Measurements from ENCODE around the gene ITGAV. TPM values are rescaled to one million over a fixed set of nuclear protein-coding genes. Genes with fewer than 3 reads are reported as not detected.

The ITGAV gene
- total RNA-seq, 1 experiment from 2014 or later = 26.9 TPM

DNA sequence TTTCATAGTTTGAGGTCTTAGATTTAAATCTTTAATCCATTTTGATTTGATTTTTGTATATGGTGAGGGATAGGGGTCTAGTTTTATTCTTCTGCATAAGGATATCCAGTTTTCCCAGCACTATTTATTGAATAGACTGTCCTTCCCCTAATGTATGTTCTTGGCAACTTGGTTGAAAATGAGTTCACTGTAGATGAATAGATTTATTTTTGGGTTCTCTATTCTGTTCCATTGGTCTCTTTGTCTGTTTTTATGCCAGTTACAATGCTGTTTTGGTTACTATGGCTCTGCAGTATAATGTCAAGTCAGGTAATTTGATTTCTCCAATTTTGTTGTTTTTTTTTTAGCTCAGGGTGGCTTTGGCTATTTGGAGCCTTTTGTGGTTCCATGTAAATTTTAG lies 109.9 kb downstream of the ITGAV start:
- Histone ChIP-seq H2BK20ac (ENCODE audit: low read depth, low read length, poor library complexity, severe bottlenecking) (no peak overlapping the region), H3K4me2 (ENCODE audit: insufficient read depth, insufficient read length, low read length) (no peak overlapping the region), H2BK120ac (ENCODE audit: low read depth, low read length, poor library complexity, severe bottlenecking) (no peak overlapping the region), H3K9ac (ENCODE audit: extremely low read depth, insufficient read length, low read length) (no peak overlapping the region), H2BK5ac (ENCODE audit: insufficient read length, low read length) (no peak overlapping the region), H2BK15ac (ENCODE audit: low read depth, low read length) (no peak overlapping the region), H3K27me3 (ENCODE audit: insufficient read depth, low read length) (no peaks in the 10 kb centered on the region; the same call in 1 of the 2 replicates), H3K23ac (ENCODE audit: insufficient read length, low read depth, low read length) (no peak overlapping the region), H3K18ac (ENCODE audit: insufficient read length, low read depth, low read length) (no peak overlapping the region), H3K4me1 (ENCODE audit: insufficient read depth, low read length) (peaks cover 3% of the 10 kb centered on the region), H3K56ac (ENCODE audit: insufficient read length, low read depth, low read length) (no peak overlapping the region), H2AFZ (ENCODE audit: low read length) (no peak overlapping the region), H3K23me2 (ENCODE audit: insufficient read length, low read depth, low read length, poor library complexity, severe bottlenecking) (peaks cover 3% of the 10 kb centered on the region), H3K9me3 (ENCODE audit: control insufficient read depth, low read depth, low read length) (no peaks in the 10 kb centered on the region), H4K8ac (replicated peaks; ENCODE audit: insufficient read length, low read depth, low read length) (no peak overlapping the region), H4K91ac (ENCODE audit: insufficient read length, low read depth, low read length) (no peak overlapping the region), H2BK12ac (ENCODE audit: insufficient read length, low read depth, low read length) (no peak overlapping the region), H3K27ac (ENCODE audit: insufficient read length, low read depth, low read length) (no peak overlapping the region), H3K4ac (ENCODE audit: low read depth, low read length) (no peak overlapping the region), H4K20me1 (ENCODE audit: control insufficient read depth, insufficient read depth, insufficient read length) (no peaks in the 10 kb centered on the region), H2AK5ac (ENCODE audit: insufficient read length, low read length) (no peak overlapping the region), H3T11ph (ENCODE audit: low read length) (no peak overlapping the region), H3K79me2 (ENCODE audit: insufficient read depth, low read length) (peaks cover 2% of the 10 kb centered on the region; the same call in 1 of the 2 replicates), H4K5ac (ENCODE audit: insufficient read length, low read depth, low read length) (no peak overlapping the region), H3K79me1 (ENCODE audit: insufficient read depth, low read depth, low read length, poor library complexity, severe bottlenecking) (peaks cover 4% of the 10 kb centered on the region), H3K14ac (ENCODE audit: insufficient read depth, low read length) (no peak overlapping the region)
- Mint-ChIP-seq H3K27ac (no peak overlapping the region), H3K9me3 (peaks cover 2 to 3% of the 10 kb centered on the region in 2 experiments; a peak in 2 of 5 replicates), H3K27me3 (ENCODE audit: low read depth) (peaks cover 9% of the 10 kb centered on the region), H3K4me1 (peaks cover 6 to 14% of the 10 kb centered on the region in 2 experiments; a peak in 3 of 4 replicates), H3K4me3 (no peak overlapping the region), H3K36me3 (ENCODE audit: insufficient read depth in 1 of 3, low read depth in 3 of 3) (peaks cover 0 to 4% (median 3%) of the 10 kb centered on the region in 3 experiments; a peak in 4 of 7 replicates)
- TF ChIP-seq, protein P1, sequence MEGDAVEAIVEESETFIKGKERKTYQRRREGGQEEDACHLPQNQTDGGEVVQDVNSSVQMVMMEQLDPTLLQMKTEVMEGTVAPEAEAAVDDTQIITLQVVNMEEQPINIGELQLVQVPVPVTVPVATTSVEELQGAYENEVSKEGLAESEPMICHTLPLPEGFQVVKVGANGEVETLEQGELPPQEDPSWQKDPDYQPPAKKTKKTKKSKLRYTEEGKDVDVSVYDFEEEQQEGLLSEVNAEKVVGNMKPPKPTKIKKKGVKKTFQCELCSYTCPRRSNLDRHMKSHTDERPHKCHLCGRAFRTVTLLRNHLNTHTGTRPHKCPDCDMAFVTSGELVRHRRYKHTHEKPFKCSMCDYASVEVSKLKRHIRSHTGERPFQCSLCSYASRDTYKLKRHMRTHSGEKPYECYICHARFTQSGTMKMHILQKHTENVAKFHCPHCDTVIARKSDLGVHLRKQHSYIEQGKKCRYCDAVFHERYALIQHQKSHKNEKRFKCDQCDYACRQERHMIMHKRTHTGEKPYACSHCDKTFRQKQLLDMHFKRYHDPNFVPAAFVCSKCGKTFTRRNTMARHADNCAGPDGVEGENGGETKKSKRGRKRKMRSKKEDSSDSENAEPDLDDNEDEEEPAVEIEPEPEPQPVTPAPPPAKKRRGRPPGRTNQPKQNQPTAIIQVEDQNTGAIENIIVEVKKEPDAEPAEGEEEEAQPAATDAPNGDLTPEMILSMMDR (conservative IDR thresholded peaks at IDR 0.05) = no peak
- no peak for DNase-seq
